ENCODE data around the gene OXCT1. TPM values are rescaled to one million over a fixed set of nuclear protein-coding genes. Genes with fewer than 3 reads are reported as not detected.

Gene OXCT1
- total RNA-seq, 3 donors from 2014 or later = 8.9 to 27.0 (median 14.9) TPM

DNA sequence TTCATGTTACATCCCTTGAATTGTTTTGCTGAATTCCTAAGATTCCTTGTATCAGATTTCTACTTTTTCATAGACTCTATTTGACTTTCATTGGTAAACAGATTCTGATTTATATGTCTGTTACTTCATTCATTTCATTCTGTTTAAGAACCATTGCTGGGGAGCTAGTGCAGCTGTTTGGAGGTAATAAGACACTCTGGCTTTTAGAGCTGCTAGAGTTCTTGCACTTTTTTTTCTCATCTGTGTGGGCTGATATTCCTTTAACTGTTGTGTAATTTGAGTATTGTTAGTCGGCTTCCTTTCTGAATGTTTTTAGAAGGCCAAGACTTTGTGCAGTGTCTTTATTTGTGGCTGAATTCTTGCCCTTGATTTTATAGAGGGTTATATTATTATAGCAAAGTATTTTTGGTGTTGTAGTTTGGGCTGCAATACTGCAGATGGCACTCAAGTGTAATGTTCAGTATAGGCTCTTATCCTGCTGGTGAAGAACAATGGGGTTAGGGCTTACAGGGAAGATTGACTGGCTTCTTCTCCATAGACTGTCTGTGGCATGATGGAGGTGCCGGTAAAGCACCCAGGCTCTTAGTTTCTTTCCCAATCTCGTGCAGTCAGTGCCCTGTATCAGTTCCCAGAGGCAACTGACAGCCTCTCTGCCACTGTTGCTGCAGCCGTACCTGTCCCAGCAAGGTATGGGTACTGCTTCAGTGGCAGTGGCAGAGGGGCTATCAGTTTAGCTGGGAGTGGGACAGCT is 162.2 kb downstream of the OXCT1 start:
- H3K4me1 ChIP-seq (ENCODE audit: low read depth) = no peaks in the 10 kb centered on the region
- TF ChIP-seq, protein P1, sequence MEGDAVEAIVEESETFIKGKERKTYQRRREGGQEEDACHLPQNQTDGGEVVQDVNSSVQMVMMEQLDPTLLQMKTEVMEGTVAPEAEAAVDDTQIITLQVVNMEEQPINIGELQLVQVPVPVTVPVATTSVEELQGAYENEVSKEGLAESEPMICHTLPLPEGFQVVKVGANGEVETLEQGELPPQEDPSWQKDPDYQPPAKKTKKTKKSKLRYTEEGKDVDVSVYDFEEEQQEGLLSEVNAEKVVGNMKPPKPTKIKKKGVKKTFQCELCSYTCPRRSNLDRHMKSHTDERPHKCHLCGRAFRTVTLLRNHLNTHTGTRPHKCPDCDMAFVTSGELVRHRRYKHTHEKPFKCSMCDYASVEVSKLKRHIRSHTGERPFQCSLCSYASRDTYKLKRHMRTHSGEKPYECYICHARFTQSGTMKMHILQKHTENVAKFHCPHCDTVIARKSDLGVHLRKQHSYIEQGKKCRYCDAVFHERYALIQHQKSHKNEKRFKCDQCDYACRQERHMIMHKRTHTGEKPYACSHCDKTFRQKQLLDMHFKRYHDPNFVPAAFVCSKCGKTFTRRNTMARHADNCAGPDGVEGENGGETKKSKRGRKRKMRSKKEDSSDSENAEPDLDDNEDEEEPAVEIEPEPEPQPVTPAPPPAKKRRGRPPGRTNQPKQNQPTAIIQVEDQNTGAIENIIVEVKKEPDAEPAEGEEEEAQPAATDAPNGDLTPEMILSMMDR (IDR thresholded peaks at IDR 0.05) = no peak
- ATAC-seq (peak; percentile 85), DNase-seq (peak in 1 of 3 donors; percentile 9)
- intact Hi-C loops (cut with DNase I, micrococcal nuclease) = no loop called here
- no peaks in the 10 kb centered on the region for H3K36me3 ChIP-seq (ENCODE audit: low read depth)
- H3K4me3 ChIP-seq = no peak overlapping the region
- H3K9me3 ChIP-seq = peaks cover 3% of the 10 kb centered on the region

DNA sequence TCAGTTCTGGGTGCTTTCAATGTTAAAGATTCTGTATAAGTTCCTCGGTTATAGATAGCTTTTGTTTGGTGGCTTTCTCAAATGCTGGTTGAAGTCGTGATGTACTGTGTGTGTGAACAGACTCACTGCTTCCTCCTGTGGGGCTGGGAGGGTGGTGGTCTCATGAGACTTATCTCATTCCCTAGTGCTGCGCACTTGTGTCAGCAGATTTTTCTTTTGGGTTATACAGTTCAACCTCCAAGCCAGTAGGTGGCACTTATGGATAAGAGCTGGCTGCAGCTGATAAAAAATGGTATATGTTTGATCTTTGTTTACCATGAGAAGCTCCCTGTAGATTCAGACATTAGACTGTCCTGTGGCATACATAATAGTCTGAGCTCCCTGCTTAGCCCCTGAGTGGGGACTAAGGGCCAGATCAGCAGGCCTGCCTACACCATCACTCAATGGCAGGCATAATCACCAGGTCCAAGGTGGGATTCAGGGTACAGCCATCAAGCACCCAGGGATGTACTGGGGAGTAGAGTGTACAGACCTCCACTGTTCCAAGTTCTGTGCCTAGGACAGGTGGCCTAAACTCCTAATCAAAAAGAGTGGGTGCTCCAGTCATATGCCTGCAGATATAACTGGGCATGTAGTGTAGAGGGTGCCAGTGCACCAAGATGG is 174.2 kb downstream of the OXCT1 start:
- ATAC-seq (peak; percentile 33), DNase-seq (peak in 1 of 3 donors; percentile 5)
- intact Hi-C loops (cut with DNase I, micrococcal nuclease) = loop anchor here in 1 of 2 donors (5.0 kb wide), 1 partner anchor 146 kb away; no protein-coding TSS in a partner anchor
- H3K9me3 ChIP-seq = no peaks in the 10 kb centered on the region
- TF ChIP-seq, protein P1 (IDR thresholded peaks at IDR 0.05) = no peak
- no peaks in the 10 kb centered on the region for H3K4me1 ChIP-seq (ENCODE audit: low read depth)
- no peaks in the 10 kb centered on the region for H3K36me3 ChIP-seq (ENCODE audit: low read depth)
- H3K4me3 ChIP-seq = no peak overlapping the region

DNA sequence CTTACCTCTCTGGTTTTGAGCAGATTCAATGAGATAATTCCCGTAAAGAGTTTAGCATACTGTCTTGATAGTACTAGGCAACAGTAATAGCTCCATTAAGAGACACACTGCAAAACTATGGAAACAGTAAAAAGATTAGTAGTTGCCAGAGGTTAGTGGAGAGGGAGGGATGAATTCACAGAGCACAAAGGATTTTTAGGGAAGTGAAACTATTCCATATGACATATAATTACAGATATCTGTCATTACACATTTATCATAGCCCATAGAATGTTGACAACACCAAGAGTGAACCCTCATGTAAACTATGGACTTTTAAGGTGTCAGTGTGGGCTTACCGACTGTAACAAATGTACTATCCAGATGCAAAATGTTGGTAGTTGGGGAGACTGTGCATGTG is 183.5 kb downstream of the OXCT1 start:
- Histone ChIP-seq H3K4me1 (ENCODE audit: low read depth) (no peaks in the 10 kb centered on the region), H3K9me3 (no peaks in the 10 kb centered on the region), H3K4me3 (no peak overlapping the region), H3K36me3 (ENCODE audit: low read depth) (no peaks in the 10 kb centered on the region)
- ATAC-seq (no peak), DNase-seq (no peak)
- TF ChIP-seq, protein P1 (IDR thresholded peaks at IDR 0.05) = no peak
- intact Hi-C loops (cut with DNase I, micrococcal nuclease) = no loop called here

DNA sequence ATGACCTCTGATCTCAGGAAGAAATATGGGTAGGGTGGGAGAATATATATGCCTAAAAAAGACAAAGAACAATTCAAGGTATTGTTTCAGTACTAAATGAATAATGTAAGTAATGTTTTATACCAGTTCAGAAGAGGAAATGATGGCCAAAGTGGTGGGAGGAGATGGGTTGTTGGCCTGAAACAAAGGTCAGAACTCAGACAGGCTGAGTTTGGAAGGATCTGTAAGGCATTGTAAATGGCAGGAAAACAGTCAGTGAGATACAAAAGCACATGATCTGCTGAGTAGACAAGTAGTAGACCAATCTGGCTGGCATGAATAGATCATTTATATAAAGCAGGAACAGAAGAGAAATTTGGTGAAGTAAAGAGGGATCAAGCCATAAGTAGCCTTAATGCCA is 184.0 kb downstream of the OXCT1 start:
- Histone ChIP-seq H3K4me1 (ENCODE audit: low read depth) (no peaks in the 10 kb centered on the region), H3K4me3 (no peak overlapping the region), H3K9me3 (no peaks in the 10 kb centered on the region), H3K36me3 (ENCODE audit: low read depth) (no peaks in the 10 kb centered on the region)
- intact Hi-C loops (cut with DNase I, micrococcal nuclease) = no loop called here
- ATAC-seq (no peak), DNase-seq (no peak)
- TF ChIP-seq, protein P1 (IDR thresholded peaks at IDR 0.05) = no peak

DNA sequence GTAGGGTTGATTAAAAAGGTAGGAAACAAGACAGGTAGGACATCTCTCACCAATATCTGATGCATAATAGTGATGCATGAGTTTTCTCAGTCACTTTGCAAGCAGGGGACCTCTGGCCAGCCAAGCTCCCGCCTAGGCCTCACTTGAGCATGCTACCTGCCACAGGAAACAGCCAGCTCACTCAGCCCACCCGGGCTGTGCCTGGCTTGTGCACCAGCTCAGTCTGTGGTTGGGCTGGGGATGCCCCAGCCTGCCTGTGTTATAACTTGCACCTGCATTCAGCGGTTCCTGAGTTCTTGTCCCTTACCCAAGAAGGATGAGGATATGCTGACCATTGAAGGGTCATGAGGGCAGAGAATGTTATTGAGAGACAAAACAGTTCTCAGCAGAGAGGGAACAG is 187.0 kb downstream of the OXCT1 start:
- Histone ChIP-seq H3K9me3 (no peaks in the 10 kb centered on the region), H3K36me3 (ENCODE audit: low read depth) (no peaks in the 10 kb centered on the region), H3K4me1 (ENCODE audit: low read depth) (no peaks in the 10 kb centered on the region), H3K4me3 (no peak overlapping the region)
- intact Hi-C loops (cut with DNase I, micrococcal nuclease) = no loop called here
- ATAC-seq (no peak), DNase-seq (no peak)
- TF ChIP-seq, protein P1 (IDR thresholded peaks at IDR 0.05) = no peak
